Panc1 (cell line): ENCODE measurements around the gene MYB. TPM values are rescaled to one million over a fixed set of nuclear protein-coding genes. Genes with fewer than 3 reads are reported as not detected.

Source experiments
- ATAC-seq: fragments of 200-7000 bp; cut with Tn5 transposase; 2 replicates; pipeline ENCODE4 v1.9.1; 2020; ENCODE audit warnings: mild to moderate bottlenecking, moderate library complexity
- BruUV-seq: library from RNA; stranded (reverse); fragments of 400-500 nt; replicated peaks from 2 replicates; lab custom pipeline; 2021; lab: Mats Ljungman, UMichigan
- CTCF ChIA-PET: fragments of 300-600 bp; sonication (Branson Sonifier 250); formaldehyde crosslinking; loops from one replicate; lab custom pipeline; 2022; ENCODE audit warnings: antibody characterized with exemption; lab: Charles Lee
- POLR2A ChIA-PET: fragments of 300-600 bp; sonication (Branson Sonifier 250); formaldehyde crosslinking; loops from one replicate; lab custom pipeline; 2022; ENCODE audit warnings: antibody characterized with exemption; lab: Charles Lee
- DNase-seq: peaks from one replicate; pipeline ENCODE4 v3.0.0-alpha.2; 2010; ENCODE audit warnings: low read depth, low spot score
- H3K27ac ChIP-seq: 2 replicates; pipeline ENCODE4 v1.5.1; 2011; ENCODE audit warnings: mild to moderate bottlenecking, low read length, inconsistent platforms
- H3K27me3 ChIP-seq: fragments of 200-500 bp; sonication (Bioruptor generic); 2 replicates; pipeline ENCODE4 v1.6.0; 2014; ENCODE audit warnings: low read length, inconsistent platforms; ENCODE audit not compliant: control insufficient read depth, insufficient read depth
- H3K36me3 ChIP-seq: fragments of 200-500 bp; sonication (Bioruptor generic); 2 replicates; pipeline ENCODE4 v1.5.1; 2014; ENCODE audit warnings: inconsistent platforms, mild to moderate bottlenecking, low read length, moderate library complexity; ENCODE audit not compliant: control insufficient read depth, insufficient read depth
- H3K4me1 ChIP-seq: 2 replicates; pipeline ENCODE4 v1.5.1; 2011; ENCODE audit warnings: inconsistent platforms, mild to moderate bottlenecking, low read length, moderate library complexity; ENCODE audit not compliant: control insufficient read depth, insufficient read depth
- H3K4me3 ChIP-seq, 2 experiments: 2 replicates each; pipeline ENCODE4 v1.5.1; 2011 to 2012; ENCODE audit warnings: low read depth in 2 of 2, low read length in 2 of 2, mild to moderate bottlenecking in 2 of 2, inconsistent platforms in 1 of 2, moderate library complexity in 1 of 2
- H3K9me3 ChIP-seq: fragments of 200-500 bp; sonication (Bioruptor generic); 2 replicates; pipeline ENCODE4 v1.5.1; 2014; ENCODE audit warnings: low read depth, mild to moderate bottlenecking, inconsistent platforms, low read length, moderate library complexity; ENCODE audit not compliant: control insufficient read depth, insufficient read depth
- POLR2AphosphoS5 ChIP-seq: IDR thresholded peaks from 2 replicates; pipeline ENCODE4 v1.6.1; 2012; ENCODE audit warnings: mild to moderate bottlenecking, low read depth, low read length, moderate library complexity
- SIN3A ChIP-seq: IDR thresholded peaks from 2 replicates; pipeline ENCODE4 v1.6.1; 2012; ENCODE audit warnings: low read depth, mild to moderate bottlenecking, low read length, moderate library complexity, borderline replicate concordance; ENCODE audit not compliant: insufficient read depth
- TCF7L2 ChIP-seq: IDR thresholded peaks from 2 replicates; pipeline ENCODE4 v1.6.1; 2011; ENCODE audit warnings: mild to moderate bottlenecking, low read depth, low read length, inconsistent platforms
- in situ Hi-C: cut with HindIII; loops from 2 replicates; pipeline ENCODE4 v1.10.0; 2016; ENCODE audit warnings: low sequenced_read_pairs, low pct_unique_long_range_greater_than_20kb
- intact Hi-C: fragments of 100-400 bp; cut with micrococcal nuclease; formaldehyde crosslinking; loops from one replicate; pipeline ENCODE4 v1.10.0; 2022; ENCODE audit not compliant: unreplicated experiment
- total RNA-seq: library from RNA; stranded (reverse); gene quantifications from one replicate; pipeline ENCODE4 v1.2.1, GENCODE V29; 2021; ENCODE audit not compliant: unreplicated experiment
- TF ChIP-seq, protein P1 (sequence below): fragments of 450-650 bp; IDR thresholded peaks from 2 replicates; pipeline ENCODE4 v1.5.1; 2017; ENCODE audit warnings: mild to moderate bottlenecking
- TF ChIP-seq, protein P2 (sequence below), 2 experiments: IDR thresholded peaks; 2 replicates each; pipeline ENCODE4 v1.6.1; 2011 to 2012; ENCODE audit warnings: low read depth in 2 of 2, control low read depth in 1 of 2, low read length in 1 of 2, mild to moderate bottlenecking in 1 of 2, moderate library complexity in 1 of 2; ENCODE audit not compliant: insufficient read depth in 1 of 2

MYB gene
- total RNA-seq, 1 experiment from 2014 or later, result 1.3 TPM

DNA sequence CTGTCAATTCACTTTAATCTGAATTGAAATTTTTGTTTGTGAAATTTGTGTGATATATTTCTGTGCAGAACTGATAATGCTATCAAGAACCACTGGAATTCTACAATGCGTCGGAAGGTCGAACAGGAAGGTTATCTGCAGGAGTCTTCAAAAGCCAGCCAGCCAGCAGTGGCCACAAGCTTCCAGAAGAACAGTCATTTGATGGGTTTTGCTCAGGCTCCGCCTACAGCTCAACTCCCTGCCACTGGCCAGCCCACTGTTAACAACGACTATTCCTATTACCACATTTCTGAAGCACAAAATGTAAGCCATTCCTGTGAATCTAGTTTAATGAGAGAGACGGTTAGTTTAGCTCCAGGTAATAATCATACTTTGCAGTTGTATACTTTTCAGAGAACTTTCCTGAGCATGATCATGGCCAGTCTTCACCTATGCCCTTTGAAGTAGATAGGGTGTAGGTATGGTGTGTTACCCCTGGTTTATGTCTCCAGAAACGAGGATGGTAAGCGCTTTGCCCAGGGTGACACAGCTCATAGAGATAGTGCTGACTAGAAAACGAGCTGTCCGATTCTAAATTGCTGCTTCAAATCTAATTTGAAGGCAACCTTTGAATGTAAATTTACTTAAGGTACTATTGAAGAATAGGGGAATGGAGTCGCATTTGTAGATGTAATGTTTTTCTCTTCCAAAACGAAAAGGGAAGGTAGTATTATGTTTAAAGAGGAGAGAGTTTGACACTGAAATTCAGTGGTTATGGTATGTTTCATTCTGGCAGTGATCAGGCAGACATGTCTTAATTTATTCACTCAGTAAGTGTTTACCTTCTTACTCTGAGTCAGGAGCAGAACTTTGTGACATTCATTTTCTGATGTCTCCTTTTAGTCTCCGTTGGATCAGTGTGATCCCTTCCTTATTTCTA is 11.4 kb downstream of the MYB start:
- TF ChIP-seq POLR2AphosphoS5, result no peak
- no peak for TF ChIP-seq SIN3A
- TF ChIP-seq, protein P1, sequence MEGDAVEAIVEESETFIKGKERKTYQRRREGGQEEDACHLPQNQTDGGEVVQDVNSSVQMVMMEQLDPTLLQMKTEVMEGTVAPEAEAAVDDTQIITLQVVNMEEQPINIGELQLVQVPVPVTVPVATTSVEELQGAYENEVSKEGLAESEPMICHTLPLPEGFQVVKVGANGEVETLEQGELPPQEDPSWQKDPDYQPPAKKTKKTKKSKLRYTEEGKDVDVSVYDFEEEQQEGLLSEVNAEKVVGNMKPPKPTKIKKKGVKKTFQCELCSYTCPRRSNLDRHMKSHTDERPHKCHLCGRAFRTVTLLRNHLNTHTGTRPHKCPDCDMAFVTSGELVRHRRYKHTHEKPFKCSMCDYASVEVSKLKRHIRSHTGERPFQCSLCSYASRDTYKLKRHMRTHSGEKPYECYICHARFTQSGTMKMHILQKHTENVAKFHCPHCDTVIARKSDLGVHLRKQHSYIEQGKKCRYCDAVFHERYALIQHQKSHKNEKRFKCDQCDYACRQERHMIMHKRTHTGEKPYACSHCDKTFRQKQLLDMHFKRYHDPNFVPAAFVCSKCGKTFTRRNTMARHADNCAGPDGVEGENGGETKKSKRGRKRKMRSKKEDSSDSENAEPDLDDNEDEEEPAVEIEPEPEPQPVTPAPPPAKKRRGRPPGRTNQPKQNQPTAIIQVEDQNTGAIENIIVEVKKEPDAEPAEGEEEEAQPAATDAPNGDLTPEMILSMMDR, result no peak
- TF ChIP-seq, protein P2, sequence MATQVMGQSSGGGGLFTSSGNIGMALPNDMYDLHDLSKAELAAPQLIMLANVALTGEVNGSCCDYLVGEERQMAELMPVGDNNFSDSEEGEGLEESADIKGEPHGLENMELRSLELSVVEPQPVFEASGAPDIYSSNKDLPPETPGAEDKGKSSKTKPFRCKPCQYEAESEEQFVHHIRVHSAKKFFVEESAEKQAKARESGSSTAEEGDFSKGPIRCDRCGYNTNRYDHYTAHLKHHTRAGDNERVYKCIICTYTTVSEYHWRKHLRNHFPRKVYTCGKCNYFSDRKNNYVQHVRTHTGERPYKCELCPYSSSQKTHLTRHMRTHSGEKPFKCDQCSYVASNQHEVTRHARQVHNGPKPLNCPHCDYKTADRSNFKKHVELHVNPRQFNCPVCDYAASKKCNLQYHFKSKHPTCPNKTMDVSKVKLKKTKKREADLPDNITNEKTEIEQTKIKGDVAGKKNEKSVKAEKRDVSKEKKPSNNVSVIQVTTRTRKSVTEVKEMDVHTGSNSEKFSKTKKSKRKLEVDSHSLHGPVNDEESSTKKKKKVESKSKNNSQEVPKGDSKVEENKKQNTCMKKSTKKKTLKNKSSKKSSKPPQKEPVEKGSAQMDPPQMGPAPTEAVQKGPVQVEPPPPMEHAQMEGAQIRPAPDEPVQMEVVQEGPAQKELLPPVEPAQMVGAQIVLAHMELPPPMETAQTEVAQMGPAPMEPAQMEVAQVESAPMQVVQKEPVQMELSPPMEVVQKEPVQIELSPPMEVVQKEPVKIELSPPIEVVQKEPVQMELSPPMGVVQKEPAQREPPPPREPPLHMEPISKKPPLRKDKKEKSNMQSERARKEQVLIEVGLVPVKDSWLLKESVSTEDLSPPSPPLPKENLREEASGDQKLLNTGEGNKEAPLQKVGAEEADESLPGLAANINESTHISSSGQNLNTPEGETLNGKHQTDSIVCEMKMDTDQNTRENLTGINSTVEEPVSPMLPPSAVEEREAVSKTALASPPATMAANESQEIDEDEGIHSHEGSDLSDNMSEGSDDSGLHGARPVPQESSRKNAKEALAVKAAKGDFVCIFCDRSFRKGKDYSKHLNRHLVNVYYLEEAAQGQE (IDR thresholded peaks at IDR 0.05; ENCODE audit: insufficient read depth in 1 of 2, low read depth in 2 of 2, low read length in 1 of 2), result no peak
- no peak for TF ChIP-seq TCF7L2
- no TSS peak for BruUV-seq
- ATAC-seq, result no peak
- H3K9me3 ChIP-seq, result no peaks in the 10 kb centered on the region
- POLR2A ChIA-PET, result no interaction called here
- intact Hi-C loops (no loop called here), in situ Hi-C loops (no loop called here)
- no peaks in the 10 kb centered on the region for H3K4me1 ChIP-seq
- no peaks in the 10 kb centered on the region; the same call in 1 of the 2 replicates for H3K27me3 ChIP-seq
- H3K4me3 ChIP-seq, result no peak overlapping the region
- DNase-seq, result no peak
- no peak overlapping the region for H3K27ac ChIP-seq
- CTCF ChIA-PET, result no interaction called here
- no peaks in the 10 kb centered on the region for H3K36me3 ChIP-seq

DNA sequence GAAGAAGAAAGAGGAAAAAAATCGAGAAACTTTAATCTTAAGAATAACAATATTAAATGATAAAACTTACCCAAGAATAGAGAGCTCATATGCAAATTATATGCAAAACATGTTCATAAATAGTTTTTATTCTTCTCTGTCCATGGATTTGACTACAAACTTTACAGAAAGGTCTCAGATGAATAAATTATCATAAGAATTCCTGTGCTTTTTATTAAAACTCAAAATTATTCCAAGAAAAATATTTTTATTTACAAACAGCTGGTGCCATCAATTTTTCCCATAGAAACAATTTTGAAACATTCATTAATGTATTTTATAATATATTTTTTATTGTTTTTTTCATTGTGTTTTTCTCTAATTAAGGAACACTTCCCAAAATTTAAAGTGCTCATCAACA is 12.1 kb downstream of the MYB start:
- ATAC-seq (no peak), DNase-seq (no peak)
- ChIA-PET POLR2A (no interaction called here), CTCF (no interaction called here)
- intact Hi-C loops, result no loop called here
- BruUV-seq, result no TSS peak
- no peaks in the 10 kb centered on the region for H3K27me3 ChIP-seq
- in situ Hi-C loops, result no loop called here
- no peaks in the 10 kb centered on the region for H3K36me3 ChIP-seq
- TF ChIP-seq POLR2AphosphoS5 (no peak), SIN3A (no peak), TCF7L2 (no peak)
- TF ChIP-seq, protein P1, result no peak
- TF ChIP-seq, protein P2 (IDR thresholded peaks at IDR 0.05; ENCODE audit: insufficient read depth in 1 of 2, low read depth in 2 of 2, low read length in 1 of 2), result no peak
- no peak overlapping the region for H3K4me3 ChIP-seq
- H3K27ac ChIP-seq, result no peak overlapping the region
- no peaks in the 10 kb centered on the region for H3K9me3 ChIP-seq
- no peaks in the 10 kb centered on the region for H3K4me1 ChIP-seq
